Measurements from ENCODE around the gene ABCC11.

DNA sequence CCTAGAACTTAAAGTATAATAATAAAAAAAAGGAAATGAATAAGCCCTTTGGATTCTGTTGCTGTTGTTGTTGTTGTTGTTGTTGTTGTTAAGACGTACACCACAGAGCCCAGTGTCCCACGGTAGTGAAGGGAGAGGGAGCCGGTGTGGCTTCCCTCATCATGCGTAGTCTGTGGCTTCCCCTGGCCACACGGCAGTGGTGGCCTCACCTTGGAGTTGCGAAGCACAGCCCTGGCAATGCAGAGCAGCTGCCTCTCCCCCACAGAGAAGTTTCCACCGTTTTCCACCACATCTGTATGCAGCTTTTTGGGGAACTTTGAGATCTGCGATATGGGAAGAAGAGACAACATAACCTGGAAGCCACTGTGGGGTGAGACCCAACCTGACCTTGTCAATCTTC, 77.4 kb downstream of the ABCC11 start:
- TF ChIP-seq, protein P1, sequence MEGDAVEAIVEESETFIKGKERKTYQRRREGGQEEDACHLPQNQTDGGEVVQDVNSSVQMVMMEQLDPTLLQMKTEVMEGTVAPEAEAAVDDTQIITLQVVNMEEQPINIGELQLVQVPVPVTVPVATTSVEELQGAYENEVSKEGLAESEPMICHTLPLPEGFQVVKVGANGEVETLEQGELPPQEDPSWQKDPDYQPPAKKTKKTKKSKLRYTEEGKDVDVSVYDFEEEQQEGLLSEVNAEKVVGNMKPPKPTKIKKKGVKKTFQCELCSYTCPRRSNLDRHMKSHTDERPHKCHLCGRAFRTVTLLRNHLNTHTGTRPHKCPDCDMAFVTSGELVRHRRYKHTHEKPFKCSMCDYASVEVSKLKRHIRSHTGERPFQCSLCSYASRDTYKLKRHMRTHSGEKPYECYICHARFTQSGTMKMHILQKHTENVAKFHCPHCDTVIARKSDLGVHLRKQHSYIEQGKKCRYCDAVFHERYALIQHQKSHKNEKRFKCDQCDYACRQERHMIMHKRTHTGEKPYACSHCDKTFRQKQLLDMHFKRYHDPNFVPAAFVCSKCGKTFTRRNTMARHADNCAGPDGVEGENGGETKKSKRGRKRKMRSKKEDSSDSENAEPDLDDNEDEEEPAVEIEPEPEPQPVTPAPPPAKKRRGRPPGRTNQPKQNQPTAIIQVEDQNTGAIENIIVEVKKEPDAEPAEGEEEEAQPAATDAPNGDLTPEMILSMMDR (IDR thresholded peaks at IDR 0.05): no peak
- no peak for TF ChIP-seq POLR2A (IDR thresholded peaks at IDR 0.05)

Measured in right lobe of liver (tissue), 4 donors.